DOHH2 (cell line): ENCODE data around the gene TNNT1.

Source experiments
- CTCF ChIP-seq: fragments of 200-600 bp; sonication (generic); IDR thresholded peaks from one replicate; pipeline ENCODE4 v1.5.1; 2014; ENCODE audit warnings: antibody characterized with exemption, mild to moderate bottlenecking, low read depth, low read length; ENCODE audit not compliant: poor library complexity, severe bottlenecking
- EZH2phosphoT487 ChIP-seq: fragments of 200-600 bp; sonication (generic); IDR thresholded peaks from 2 replicates; pipeline ENCODE4 v1.6.1; 2017; ENCODE audit warnings: borderline replicate concordance, mild to moderate bottlenecking, antibody characterized with exemption, low read length, moderate library complexity, mixed read lengths

GRCh38 chr19:55090564-55090963, 58.4 kb downstream of the TNNT1 start:
- no peak for TF ChIP-seq CTCF
- no peak for TF ChIP-seq EZH2phosphoT487
